CD4-positive, alpha-beta T cell (primary cell): ENCODE data around the gene SSRP1. TPM values are rescaled to one million over a fixed set of nuclear protein-coding genes. Genes with fewer than 3 reads are reported as not detected.

ENCODE experiments used
- ATAC-seq: fragments of 200-7000 bp; cut with Tn5 transposase; one replicate; pipeline ENCODE4 v1.10.0; 2022; ENCODE audit warnings: mild to moderate bottlenecking; ENCODE audit not compliant: poor library complexity
- CTCF ChIA-PET: fragments of 350-600 bp; sonication (Branson Sonifier 250); formaldehyde crosslinking; loops from one replicate; lab custom pipeline; 2021; ENCODE audit warnings: antibody characterized with exemption, inconsistent platforms; lab: Charles Lee
- POLR2A ChIA-PET: fragments of 350-600 bp; sonication (Branson Sonifier 250); formaldehyde crosslinking; loops from one replicate; lab custom pipeline; 2021; ENCODE audit warnings: antibody characterized with exemption, inconsistent platforms; lab: Charles Lee
- DNase-seq, 14 experiments: peaks; one replicate each; pipeline ENCODE4 v3.0.0-alpha.2; 2013 to 2020; ENCODE audit warnings: mixed read lengths in 2 of 14
- H3K27ac ChIP-seq, 2 donors: one replicate each; pipeline versions ENCODE4 v1.5.1 to v1.7.0; 2013; ENCODE audit warnings: low read length in 2 of 2, low read depth in 1 of 2, mild to moderate bottlenecking in 1 of 2
- H3K27me3 ChIP-seq, 2 experiments: 1 replicate in 1 of 2; 2 replicates in 1 of 2; pipeline versions ENCODE4 v1.6.1 to v1.7.0; 2013; ENCODE audit warnings: low read length in 2 of 2, control low read depth in 1 of 2, mild to moderate bottlenecking in 1 of 2, moderate library complexity in 1 of 2; ENCODE audit not compliant: insufficient read depth in 2 of 2, control insufficient read depth in 1 of 2
- H3K36me3 ChIP-seq: one replicate; pipeline ENCODE4 v1.6.1; 2013; ENCODE audit warnings: low read length, control low read depth; ENCODE audit not compliant: insufficient read depth
- H3K4me1 ChIP-seq: one replicate; pipeline ENCODE4 v1.6.1; 2013; ENCODE audit warnings: low read length, control low read depth; ENCODE audit not compliant: insufficient read depth
- H3K4me3 ChIP-seq: one replicate; pipeline ENCODE4 v1.5.1; 2013; ENCODE audit warnings: mild to moderate bottlenecking, low read length, moderate library complexity
- H3K9me3 ChIP-seq, 2 experiments: 1 replicate in 1 of 2; 2 replicates in 1 of 2; pipeline versions ENCODE4 v1.6.1 to v1.7.0; 2013; ENCODE audit warnings: low read length in 2 of 2, mild to moderate bottlenecking in 2 of 2, control low read depth in 1 of 2, moderate library complexity in 1 of 2; ENCODE audit not compliant: control insufficient read depth in 1 of 2, insufficient read depth in 1 of 2
- H3K27ac Mint-ChIP-seq: one replicate; pipeline ENCODE4 v1.8.0; 2020; ENCODE audit warnings: mixed read lengths
- H3K27me3 Mint-ChIP-seq: one replicate; pipeline ENCODE4 v1.8.0; 2021; ENCODE audit warnings: mixed read lengths
- H3K36me3 Mint-ChIP-seq: one replicate; pipeline ENCODE4 v1.8.0; 2021; ENCODE audit warnings: low read depth, mixed read lengths
- H3K4me1 Mint-ChIP-seq: one replicate; pipeline ENCODE4 v1.8.0; 2021; ENCODE audit warnings: low read depth, mixed read lengths
- H3K4me3 Mint-ChIP-seq: one replicate; pipeline ENCODE4 v1.8.0; 2020; ENCODE audit warnings: mild to moderate bottlenecking, mixed read lengths
- H3K9me3 Mint-ChIP-seq: one replicate; pipeline ENCODE4 v1.8.0; 2020; ENCODE audit warnings: mixed read lengths
- intact Hi-C, 2 experiments: fragments of 100-400 bp; cut with DNase I in 1 of 2; cut with micrococcal nuclease in 1 of 2; formaldehyde crosslinking; loops; one replicate each; pipeline versions ENCODE4 v1.15.1 to v1.9.0; 2023 to 2025; cut with DNase I, micrococcal nuclease
- total RNA-seq, 174 experiments: library from RNA in 2 of 174; stranded (reverse) in 2 of 174; gene quantifications; one replicate each; pipeline ENCODE4 v1.2.3 and lab custom pipeline; 2021 to 2026
- TF ChIP-seq, protein P1 (sequence below): fragments of 200-600 bp; IDR thresholded peaks from one replicate; pipeline ENCODE4 v1.8.0; 2022; ENCODE audit warnings: antibody characterized with exemption, mild to moderate bottlenecking

SSRP1 gene
- total RNA-seq, 2 experiments from 2014 or later = 36.7 to 41.2 TPM

DNA sequence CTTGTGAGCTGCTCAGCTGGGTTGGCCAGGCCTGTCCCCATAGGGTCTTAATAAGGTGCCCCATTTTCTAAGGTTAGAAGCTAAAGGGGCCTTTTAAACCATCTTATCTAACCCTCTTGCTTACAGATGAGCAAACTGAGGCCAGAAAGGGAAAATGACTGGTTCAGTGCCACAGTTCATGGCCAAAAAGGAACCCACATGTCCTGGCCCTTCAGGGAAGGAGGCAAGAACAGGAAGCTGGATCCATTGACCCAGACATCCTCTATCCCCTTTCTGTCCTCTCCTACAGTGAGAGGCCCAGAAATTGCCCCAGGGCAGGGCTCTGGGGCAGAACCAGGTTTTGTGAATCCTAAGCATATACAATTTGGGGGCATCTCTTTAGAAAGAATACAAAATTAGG, 35.2 kb upstream of the SSRP1 start:
- ATAC-seq (no peak), DNase-seq (no peak)
- Mint-ChIP-seq H3K4me3 (no peak overlapping the region), H3K27ac (no peak overlapping the region), H3K27me3 (peaks cover 4% of the 10 kb centered on the region), H3K36me3 (no peaks in the 10 kb centered on the region), H3K9me3 (no peaks in the 10 kb centered on the region), H3K4me1 (no peaks in the 10 kb centered on the region)
- no peaks in the 10 kb centered on the region for H3K9me3 ChIP-seq
- no peaks in the 10 kb centered on the region for H3K27me3 ChIP-seq
- no peak overlapping the region for H3K4me3 ChIP-seq
- no peaks in the 10 kb centered on the region for H3K4me1 ChIP-seq
- intact Hi-C loops = no loop called here
- TF ChIP-seq, protein P1, sequence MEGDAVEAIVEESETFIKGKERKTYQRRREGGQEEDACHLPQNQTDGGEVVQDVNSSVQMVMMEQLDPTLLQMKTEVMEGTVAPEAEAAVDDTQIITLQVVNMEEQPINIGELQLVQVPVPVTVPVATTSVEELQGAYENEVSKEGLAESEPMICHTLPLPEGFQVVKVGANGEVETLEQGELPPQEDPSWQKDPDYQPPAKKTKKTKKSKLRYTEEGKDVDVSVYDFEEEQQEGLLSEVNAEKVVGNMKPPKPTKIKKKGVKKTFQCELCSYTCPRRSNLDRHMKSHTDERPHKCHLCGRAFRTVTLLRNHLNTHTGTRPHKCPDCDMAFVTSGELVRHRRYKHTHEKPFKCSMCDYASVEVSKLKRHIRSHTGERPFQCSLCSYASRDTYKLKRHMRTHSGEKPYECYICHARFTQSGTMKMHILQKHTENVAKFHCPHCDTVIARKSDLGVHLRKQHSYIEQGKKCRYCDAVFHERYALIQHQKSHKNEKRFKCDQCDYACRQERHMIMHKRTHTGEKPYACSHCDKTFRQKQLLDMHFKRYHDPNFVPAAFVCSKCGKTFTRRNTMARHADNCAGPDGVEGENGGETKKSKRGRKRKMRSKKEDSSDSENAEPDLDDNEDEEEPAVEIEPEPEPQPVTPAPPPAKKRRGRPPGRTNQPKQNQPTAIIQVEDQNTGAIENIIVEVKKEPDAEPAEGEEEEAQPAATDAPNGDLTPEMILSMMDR = no peak
- no peaks in the 10 kb centered on the region for H3K36me3 ChIP-seq
- ChIA-PET POLR2A (no interaction called here), CTCF (no interaction called here)
- H3K27ac ChIP-seq = no peak overlapping the region

DNA sequence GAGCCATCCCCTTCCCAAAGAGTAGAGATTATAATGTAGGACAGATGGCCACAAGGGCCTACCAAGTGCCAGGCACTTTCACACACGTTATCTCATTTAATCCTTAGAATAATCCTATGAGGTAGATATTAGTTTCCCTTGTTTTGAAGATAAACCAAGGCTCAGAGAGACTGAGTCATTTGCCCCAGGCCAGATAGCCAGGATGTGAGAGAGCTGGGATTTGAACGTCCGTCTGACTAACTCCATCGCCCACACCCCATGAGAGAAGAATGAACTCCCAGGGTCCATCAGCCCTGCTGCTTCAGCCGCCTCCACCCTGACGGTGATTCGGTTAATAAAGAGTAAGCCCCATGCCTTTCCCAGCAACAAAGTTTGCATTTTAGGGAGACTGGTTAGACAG, 34.6 kb upstream of the SSRP1 start:
- Histone ChIP-seq H3K27me3 (no peaks in the 10 kb centered on the region), H3K4me1 (no peaks in the 10 kb centered on the region), H3K9me3 (no peaks in the 10 kb centered on the region), H3K4me3 (no peak overlapping the region), H3K27ac (no peak overlapping the region), H3K36me3 (no peaks in the 10 kb centered on the region)
- Mint-ChIP-seq H3K9me3 (no peaks in the 10 kb centered on the region), H3K27ac (no peak overlapping the region), H3K4me3 (no peak overlapping the region), H3K36me3 (no peaks in the 10 kb centered on the region), H3K27me3 (peaks cover 4% of the 10 kb centered on the region), H3K4me1 (no peaks in the 10 kb centered on the region)
- ATAC-seq = no peak
- intact Hi-C loops = no loop called here
- TF ChIP-seq, protein P1 = no peak
- ChIA-PET POLR2A (no interaction called here), CTCF (no interaction called here)
- no peak for DNase-seq

DNA sequence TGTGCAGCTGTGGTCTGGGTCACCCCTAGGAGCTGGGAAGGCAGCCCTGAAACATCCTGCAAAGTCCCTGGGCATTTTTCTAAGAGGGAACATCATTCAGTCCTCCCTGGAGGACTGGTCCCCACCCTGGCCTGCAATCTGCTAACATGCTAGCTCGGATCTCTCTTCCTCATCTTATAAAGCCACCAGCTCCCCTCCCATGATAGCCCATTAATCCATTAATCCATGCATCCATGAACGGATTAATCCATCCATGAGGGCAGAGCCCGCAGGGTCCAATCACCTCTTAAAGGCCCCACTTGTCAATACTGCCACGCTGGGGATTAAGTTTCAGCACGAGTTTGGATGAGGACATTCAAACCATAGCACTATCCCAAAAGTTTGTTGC, 33.1 kb upstream of the SSRP1 start:
- no peak overlapping the region for H3K4me3 Mint-ChIP-seq
- TF ChIP-seq, protein P1 = no peak
- POLR2A ChIA-PET = no interaction called here

More for the DNA sequence above, 33.1 kb upstream of the SSRP1 start:
- H3K27ac Mint-ChIP-seq = no peak overlapping the region
- H3K9me3 Mint-ChIP-seq = no peaks in the 10 kb centered on the region
- no peak for DNase-seq
- Histone ChIP-seq H3K27ac (no peak overlapping the region), H3K9me3 (no peaks in the 10 kb centered on the region), H3K36me3 (no peaks in the 10 kb centered on the region), H3K4me1 (no peaks in the 10 kb centered on the region), H3K4me3 (no peak overlapping the region), H3K27me3 (no peaks in the 10 kb centered on the region)
- intact Hi-C loops = no loop called here
- no peak for ATAC-seq
- H3K27me3 Mint-ChIP-seq = peaks cover 4% of the 10 kb centered on the region
- CTCF ChIA-PET = no interaction called here
- H3K4me1 Mint-ChIP-seq = no peaks in the 10 kb centered on the region
- no peaks in the 10 kb centered on the region for H3K36me3 Mint-ChIP-seq
